Thoracic aorta (tissue), 2 donors: Measurements from ENCODE around the gene CNTNAP2. TPM values are rescaled to one million over a fixed set of nuclear protein-coding genes. Genes with fewer than 3 reads are reported as not detected.

Experiments used
- ATAC-seq: fragments of 150-250 bp; one replicate; pipeline ENCODE4 v1.8.0; 2017; ENCODE audit warnings: low read depth; ENCODE audit not compliant: insufficient number of reproducible peaks, low FRiP score
- DNase-seq: peaks from one replicate; pipeline ENCODE4 v3.0.0-alpha.2; 2020; ENCODE audit warnings: low spot score
- H3K27ac ChIP-seq, 2 donors: fragments of 200-600 bp; sonication (generic); 1 replicate in 1 of 2; 2 replicates in 1 of 2; pipeline ENCODE4 v1.5.1; 2016; ENCODE audit warnings: mild to moderate bottlenecking in 2 of 2, moderate library complexity in 2 of 2
- H3K27me3 ChIP-seq: fragments of 200-600 bp; sonication (generic); replicated peaks from 2 replicates; pipeline ENCODE4 v1.6.0; 2016; ENCODE audit warnings: mild to moderate bottlenecking; ENCODE audit not compliant: insufficient read depth
- H3K36me3 ChIP-seq: fragments of 200-600 bp; sonication (generic); one replicate; pipeline ENCODE4 v1.5.1; 2016
- H3K4me1 ChIP-seq, 2 donors: fragments of 200-600 bp; sonication (generic); 1 replicate in 1 of 2; 2 replicates in 1 of 2; pipeline versions ENCODE4 v1.5.1 to v1.6.0; 2016; ENCODE audit warnings: low read depth in 2 of 2, mild to moderate bottlenecking in 1 of 2; ENCODE audit not compliant: control insufficient read depth in 1 of 2
- H3K4me3 ChIP-seq: fragments of 200-600 bp; sonication (generic); 2 replicates; pipeline ENCODE4 v1.5.1; 2016; ENCODE audit warnings: mild to moderate bottlenecking
- H3K9me3 ChIP-seq: fragments of 200-600 bp; sonication (generic); 2 replicates; pipeline ENCODE4 v1.5.1; 2016
- CTCF ChIP-seq: fragments of 200-600 bp; sonication (generic); IDR thresholded peaks from one replicate; pipeline ENCODE4 v1.5.1; 2019; ENCODE audit warnings: antibody characterized with exemption
- total RNA-seq, 2 donors: library from RNA; depleted of rRNA; stranded (reverse); fragments of >200 nt; gene quantifications; one replicate each; pipeline versions ENCODE4 v1.1.0 to v1.2.3, GENCODE V29; 2016

Gene CNTNAP2
- total RNA-seq, 2 donors from 2014 or later: not detected

- H3K4me1 ChIP-seq: no peaks in the 10 kb centered on the region
- no peak overlapping the region for H3K27ac ChIP-seq
- no peak overlapping the region for H3K4me3 ChIP-seq
- DNase-seq (no peak), ATAC-seq (no peak)
- no peaks in the 10 kb centered on the region for H3K27me3 ChIP-seq
- no peaks in the 10 kb centered on the region for H3K9me3 ChIP-seq
- no peaks in the 10 kb centered on the region for H3K36me3 ChIP-seq
- no peak for TF ChIP-seq CTCF
These were observed 2245.9 kb downstream of the CNTNAP2 start for GRCh38 chr7:148362541-148362940.

GRCh38 chr7:148367731-148368475 lies 2251.3 kb downstream of the CNTNAP2 start:
- no peak overlapping the region for H3K27ac ChIP-seq
- no peaks in the 10 kb centered on the region for H3K9me3 ChIP-seq
- no peaks in the 10 kb centered on the region for H3K36me3 ChIP-seq
- no peak overlapping the region for H3K4me3 ChIP-seq
- DNase-seq: no peak
- TF ChIP-seq CTCF: no peak
- ATAC-seq: no peak
- no peaks in the 10 kb centered on the region for H3K4me1 ChIP-seq
- no peaks in the 10 kb centered on the region for H3K27me3 ChIP-seq

GRCh38 chr7:148368562-148368961 lies 2252.0 kb downstream of the CNTNAP2 start:
- H3K27ac ChIP-seq: no peak overlapping the region
- no peak for ATAC-seq
- H3K9me3 ChIP-seq: no peaks in the 10 kb centered on the region
- no peak for TF ChIP-seq CTCF
- H3K27me3 ChIP-seq: no peaks in the 10 kb centered on the region
- H3K4me1 ChIP-seq: no peaks in the 10 kb centered on the region
- no peak overlapping the region for H3K4me3 ChIP-seq
- no peaks in the 10 kb centered on the region for H3K36me3 ChIP-seq
- no peak for DNase-seq

GRCh38 chr7:148371280-148371937 lies 2254.8 kb downstream of the CNTNAP2 start:
- Histone ChIP-seq H3K4me3 (no peak overlapping the region), H3K9me3 (no peaks in the 10 kb centered on the region), H3K27me3 (no peaks in the 10 kb centered on the region), H3K4me1 (no peaks in the 10 kb centered on the region), H3K27ac (no peak overlapping the region), H3K36me3 (no peaks in the 10 kb centered on the region)
- TF ChIP-seq CTCF: no peak
- DNase-seq: no peak
- ATAC-seq: no peak

GRCh38 chr7:148374396-148375259 lies 2258.0 kb downstream of the CNTNAP2 start:
- Histone ChIP-seq H3K27ac (no peak overlapping the region), H3K4me3 (no peak overlapping the region), H3K27me3 (no peaks in the 10 kb centered on the region), H3K9me3 (no peaks in the 10 kb centered on the region), H3K36me3 (no peaks in the 10 kb centered on the region), H3K4me1 (no peaks in the 10 kb centered on the region)
- ATAC-seq: no peak
- no peak for DNase-seq
- no peak for TF ChIP-seq CTCF
